Measurements from ENCODE around the gene AKAP1. TPM values are rescaled to one million over a fixed set of nuclear protein-coding genes. Genes with fewer than 3 reads are reported as not detected.

AKAP1 gene
- total RNA-seq, 3 donors from 2014 or later, result 38.1 to 87.7 (median 63.9) TPM

DNA sequence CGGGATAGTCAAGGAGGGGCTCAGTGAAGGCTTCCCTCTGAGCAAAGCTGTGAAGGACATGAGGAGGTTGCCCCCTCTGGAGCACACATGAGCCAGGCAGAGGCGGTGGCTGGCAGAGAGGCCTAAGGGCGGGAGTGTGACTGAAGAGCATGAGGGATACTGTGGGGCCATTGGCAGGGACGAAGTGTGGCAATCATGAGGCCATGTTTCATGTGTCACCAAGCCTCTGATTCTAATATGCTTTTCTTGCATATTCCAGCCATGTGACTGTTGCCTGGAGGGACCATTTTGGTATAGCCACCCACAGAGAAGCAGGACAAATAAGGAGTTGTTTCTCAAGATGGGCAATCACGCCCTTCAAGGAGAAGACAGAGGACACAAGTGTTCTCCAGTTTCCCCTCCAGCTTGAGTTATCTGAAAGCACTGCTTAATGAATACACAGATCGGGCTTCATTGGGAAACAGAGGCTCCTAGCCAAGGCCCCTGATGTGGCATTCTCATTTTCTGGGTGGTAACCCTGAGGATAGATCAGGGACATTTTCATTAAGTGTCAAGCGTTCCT is 68.0 kb downstream of the AKAP1 start:
- H3K36me3 ChIP-seq, result no peaks in the 10 kb centered on the region
- intact Hi-C loops (cut with DNase I; ENCODE audit: low total_unique reads), result no loop called here
- no peak overlapping the region for H3K27ac ChIP-seq
- H3K27me3 ChIP-seq, result no peaks in the 10 kb centered on the region
- TF ChIP-seq POLR2AphosphoS5 (IDR thresholded peaks at IDR 0.05), result no peak
- TF ChIP-seq, protein P1, sequence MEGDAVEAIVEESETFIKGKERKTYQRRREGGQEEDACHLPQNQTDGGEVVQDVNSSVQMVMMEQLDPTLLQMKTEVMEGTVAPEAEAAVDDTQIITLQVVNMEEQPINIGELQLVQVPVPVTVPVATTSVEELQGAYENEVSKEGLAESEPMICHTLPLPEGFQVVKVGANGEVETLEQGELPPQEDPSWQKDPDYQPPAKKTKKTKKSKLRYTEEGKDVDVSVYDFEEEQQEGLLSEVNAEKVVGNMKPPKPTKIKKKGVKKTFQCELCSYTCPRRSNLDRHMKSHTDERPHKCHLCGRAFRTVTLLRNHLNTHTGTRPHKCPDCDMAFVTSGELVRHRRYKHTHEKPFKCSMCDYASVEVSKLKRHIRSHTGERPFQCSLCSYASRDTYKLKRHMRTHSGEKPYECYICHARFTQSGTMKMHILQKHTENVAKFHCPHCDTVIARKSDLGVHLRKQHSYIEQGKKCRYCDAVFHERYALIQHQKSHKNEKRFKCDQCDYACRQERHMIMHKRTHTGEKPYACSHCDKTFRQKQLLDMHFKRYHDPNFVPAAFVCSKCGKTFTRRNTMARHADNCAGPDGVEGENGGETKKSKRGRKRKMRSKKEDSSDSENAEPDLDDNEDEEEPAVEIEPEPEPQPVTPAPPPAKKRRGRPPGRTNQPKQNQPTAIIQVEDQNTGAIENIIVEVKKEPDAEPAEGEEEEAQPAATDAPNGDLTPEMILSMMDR (IDR thresholded peaks at IDR 0.05), result no peak
- no peak for TF ChIP-seq POLR2A (IDR thresholded peaks at IDR 0.05)
- no peaks in the 10 kb centered on the region for H3K4me1 ChIP-seq
- H3K9me3 ChIP-seq, result no peaks in the 10 kb centered on the region
- no peak overlapping the region for H3K4me3 ChIP-seq
- DNase-seq (ENCODE audit: low spot score in 2 of 2), result no peak

DNA sequence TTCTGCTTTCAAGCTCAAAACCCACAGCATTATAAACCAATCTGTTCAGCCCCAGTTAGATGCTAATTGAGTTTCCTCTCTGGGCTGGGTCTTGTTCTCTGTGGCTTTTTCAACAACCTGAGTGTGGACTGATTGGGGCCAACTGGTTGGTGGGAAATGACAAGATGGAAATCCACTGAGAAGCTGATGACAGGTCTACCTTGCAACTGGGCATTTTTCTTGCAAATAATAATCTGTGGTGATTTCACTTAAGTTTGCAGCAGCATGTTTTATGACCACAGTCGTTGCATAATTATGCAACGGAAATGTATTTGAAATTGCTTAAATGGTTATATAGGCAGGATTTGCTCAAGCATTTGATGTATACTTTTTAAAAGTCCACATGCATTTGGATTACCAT is 69.9 kb downstream of the AKAP1 start:
- DNase-seq (ENCODE audit: low spot score in 2 of 2), result no peak
- H3K36me3 ChIP-seq, result no peaks in the 10 kb centered on the region
- no peaks in the 10 kb centered on the region for H3K9me3 ChIP-seq
- no peak overlapping the region for H3K4me3 ChIP-seq
- intact Hi-C loops (cut with DNase I; ENCODE audit: low total_unique reads), result no loop called here
- TF ChIP-seq POLR2A (IDR thresholded peaks at IDR 0.05), result no peak
- TF ChIP-seq, protein P1 (IDR thresholded peaks at IDR 0.05), result no peak
- no peaks in the 10 kb centered on the region for H3K4me1 ChIP-seq
- no peak overlapping the region for H3K27ac ChIP-seq
- no peaks in the 10 kb centered on the region for H3K27me3 ChIP-seq

DNA sequence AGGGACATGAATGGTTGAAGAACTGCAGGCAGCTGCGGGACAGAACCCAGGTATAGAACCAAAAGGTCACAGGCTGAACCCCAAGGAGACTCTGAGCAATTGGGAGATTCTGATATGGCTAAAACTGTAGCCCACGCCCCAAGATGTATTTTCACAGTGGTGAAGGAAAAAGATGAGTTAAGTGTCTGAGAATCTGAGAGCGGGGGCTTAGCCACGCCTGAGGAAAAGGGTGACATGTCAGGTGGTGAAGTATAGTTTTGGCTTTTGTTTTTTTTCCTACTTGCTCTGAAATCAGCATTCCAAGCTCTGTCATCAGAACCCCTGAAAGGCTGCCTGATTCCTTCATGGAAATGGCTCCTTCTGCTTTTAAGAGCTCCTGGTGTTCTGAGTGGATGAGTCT is 73.3 kb downstream of the AKAP1 start:
- TF ChIP-seq, protein P1 (IDR thresholded peaks at IDR 0.05), result no peak
- TF ChIP-seq POLR2A (IDR thresholded peaks at IDR 0.05) (no peak), POLR2AphosphoS5 (IDR thresholded peaks at IDR 0.05) (no peak)
- Histone ChIP-seq H3K9me3 (no peaks in the 10 kb centered on the region), H3K4me1 (no peaks in the 10 kb centered on the region), H3K27me3 (no peaks in the 10 kb centered on the region), H3K4me3 (no peak overlapping the region), H3K27ac (no peak overlapping the region), H3K36me3 (no peaks in the 10 kb centered on the region)
- DNase-seq (ENCODE audit: low spot score in 2 of 2), result no peak
- intact Hi-C loops (cut with DNase I; ENCODE audit: low total_unique reads), result no loop called here

DNA sequence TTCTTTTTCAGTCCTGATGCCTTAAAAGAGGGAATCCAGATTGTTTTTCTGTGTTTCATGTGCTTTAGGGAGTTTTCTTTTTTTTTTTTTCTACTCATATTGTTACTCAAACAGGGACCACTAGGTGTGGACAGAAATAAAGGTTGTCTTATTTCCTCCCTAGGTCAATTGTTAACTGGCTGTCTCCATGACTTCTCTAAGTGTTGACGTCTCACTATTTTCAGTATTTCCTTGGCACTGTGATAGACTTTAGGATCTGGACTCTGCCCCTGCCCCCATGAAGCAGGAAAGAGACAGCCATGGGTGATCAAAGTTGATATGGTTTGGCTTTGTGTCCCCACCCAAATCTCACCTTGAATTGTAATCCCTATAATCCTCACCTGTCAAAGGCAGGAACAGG is 73.7 kb downstream of the AKAP1 start:
- no peaks in the 10 kb centered on the region for H3K36me3 ChIP-seq
- no peaks in the 10 kb centered on the region for H3K27me3 ChIP-seq
- DNase-seq (ENCODE audit: low spot score in 2 of 2), result no peak
- no peaks in the 10 kb centered on the region for H3K9me3 ChIP-seq
- no peaks in the 10 kb centered on the region for H3K4me1 ChIP-seq
- TF ChIP-seq POLR2A (IDR thresholded peaks at IDR 0.05) (no peak), POLR2AphosphoS5 (IDR thresholded peaks at IDR 0.05) (no peak)
- TF ChIP-seq, protein P1 (IDR thresholded peaks at IDR 0.05), result no peak
- intact Hi-C loops (cut with DNase I; ENCODE audit: low total_unique reads), result no loop called here
- no peak overlapping the region for H3K4me3 ChIP-seq
- H3K27ac ChIP-seq, result no peak overlapping the region

DNA sequence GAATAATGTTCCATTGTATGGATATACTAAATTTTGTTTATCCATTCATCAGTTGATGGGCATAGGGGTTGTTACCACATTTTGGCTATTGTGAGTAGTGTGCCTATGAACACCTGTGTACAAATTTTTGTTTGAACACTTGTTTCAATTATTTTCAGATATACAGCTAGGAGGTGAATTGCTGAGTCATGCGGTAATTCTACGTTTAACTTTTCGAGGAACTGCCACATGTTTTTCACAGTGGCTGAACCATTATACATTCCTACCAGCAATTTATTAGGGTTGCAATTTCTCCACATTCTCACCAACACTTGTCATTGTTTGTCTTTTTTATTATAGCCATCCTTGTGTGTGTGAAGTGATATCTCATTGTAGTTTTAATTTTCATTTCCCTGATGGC is 75.6 kb downstream of the AKAP1 start:
- no peak overlapping the region for H3K27ac ChIP-seq
- H3K4me1 ChIP-seq, result no peaks in the 10 kb centered on the region
- no peak for DNase-seq (ENCODE audit: low spot score in 2 of 2)
- H3K27me3 ChIP-seq, result no peaks in the 10 kb centered on the region
- H3K4me3 ChIP-seq, result no peak overlapping the region
- no peaks in the 10 kb centered on the region for H3K9me3 ChIP-seq
- intact Hi-C loops (cut with DNase I; ENCODE audit: low total_unique reads), result no loop called here
- TF ChIP-seq POLR2A (IDR thresholded peaks at IDR 0.05) (no peak), POLR2AphosphoS5 (IDR thresholded peaks at IDR 0.05) (no peak)
- TF ChIP-seq, protein P1 (IDR thresholded peaks at IDR 0.05), result no peak
- no peaks in the 10 kb centered on the region for H3K36me3 ChIP-seq
